Mononuclear cell (primary cell): Measurements from ENCODE around the gene LAMA1. TPM values are rescaled to one million over a fixed set of nuclear protein-coding genes. Genes with fewer than 3 reads are reported as not detected.

Experiments
- H3K27me3 ChIP-seq: 2 replicates; pipeline ENCODE4 v1.6.0; 2011; ENCODE audit warnings: low read length, control low read depth; ENCODE audit not compliant: insufficient read depth
- H3K4me1 ChIP-seq: 2 replicates; pipeline ENCODE4 v1.5.1; 2011; ENCODE audit warnings: mild to moderate bottlenecking, low read length, control low read depth; ENCODE audit not compliant: insufficient read depth
- H3K4me3 ChIP-seq: 2 replicates; pipeline ENCODE4 v1.5.1; 2011; ENCODE audit warnings: mild to moderate bottlenecking, low read length, moderate library complexity
- H3K9me3 ChIP-seq: 2 replicates; pipeline ENCODE4 v1.5.1; 2011; ENCODE audit warnings: low read depth, mild to moderate bottlenecking, control low read depth, low read length
- total RNA-seq: library from RNA; depleted of rRNA; stranded (reverse); fragments of >200 nt; gene quantifications from one replicate; pipeline ENCODE4 v1.2.3, GENCODE V29; 2012

The LAMA1 gene
- total RNA-seq, 1 donor = not detected

GRCh38 chr18:6997808-6998207 lies 119.8 kb downstream of the LAMA1 start:
- Histone ChIP-seq H3K27me3 (no peaks in the 10 kb centered on the region), H3K9me3 (no peaks in the 10 kb centered on the region)

GRCh38 chr18:6994771-6995430 lies 122.7 kb downstream of the LAMA1 start:
- Histone ChIP-seq H3K27me3 (no peaks in the 10 kb centered on the region), H3K4me3 (no peak overlapping the region), H3K4me1 (no peaks in the 10 kb centered on the region), H3K9me3 (no peaks in the 10 kb centered on the region)

More at GRCh38 chr18:6997808-6998207, 119.8 kb downstream of the LAMA1 start:
- no peak overlapping the region for H3K4me3 ChIP-seq
- H3K4me1 ChIP-seq = no peaks in the 10 kb centered on the region

- Histone ChIP-seq H3K4me3 (no peak overlapping the region), H3K4me1 (no peaks in the 10 kb centered on the region), H3K27me3 (no peaks in the 10 kb centered on the region), H3K9me3 (no peaks in the 10 kb centered on the region)
These were observed 123.4 kb downstream of the LAMA1 start for GRCh38 chr18:6994056-6994770.

- Histone ChIP-seq H3K4me3 (no peak overlapping the region), H3K27me3 (no peaks in the 10 kb centered on the region), H3K9me3 (no peaks in the 10 kb centered on the region), H3K4me1 (no peaks in the 10 kb centered on the region)
These were observed 124.8 kb downstream of the LAMA1 start for GRCh38 chr18:6992761-6993160.

- Histone ChIP-seq H3K4me1 (no peaks in the 10 kb centered on the region), H3K9me3 (no peaks in the 10 kb centered on the region), H3K27me3 (no peaks in the 10 kb centered on the region), H3K4me3 (no peak overlapping the region)
These were observed 134.2 kb downstream of the LAMA1 start for GRCh38 chr18:6983366-6983765.

GRCh38 chr18:6982398-6982797 lies 135.2 kb downstream of the LAMA1 start:
- Histone ChIP-seq H3K9me3 (no peaks in the 10 kb centered on the region), H3K4me3 (no peak overlapping the region), H3K27me3 (no peaks in the 10 kb centered on the region), H3K4me1 (no peaks in the 10 kb centered on the region)

- Histone ChIP-seq H3K9me3 (no peaks in the 10 kb centered on the region), H3K4me1 (no peaks in the 10 kb centered on the region), H3K4me3 (no peak overlapping the region), H3K27me3 (no peaks in the 10 kb centered on the region)
These were observed 137.2 kb downstream of the LAMA1 start for GRCh38 chr18:6980363-6980762.

GRCh38 chr18:6979954-6980353 lies 137.6 kb downstream of the LAMA1 start:
- Histone ChIP-seq H3K9me3 (no peaks in the 10 kb centered on the region), H3K4me1 (no peaks in the 10 kb centered on the region), H3K27me3 (no peaks in the 10 kb centered on the region), H3K4me3 (no peak overlapping the region)

- Histone ChIP-seq H3K4me3 (no peak overlapping the region), H3K9me3 (no peaks in the 10 kb centered on the region), H3K27me3 (no peaks in the 10 kb centered on the region), H3K4me1 (no peaks in the 10 kb centered on the region)
These were observed 140.7 kb downstream of the LAMA1 start for GRCh38 chr18:6976935-6977334.

GRCh38 chr18:6975084-6975483 lies 142.5 kb downstream of the LAMA1 start:
- Histone ChIP-seq H3K4me3 (no peak overlapping the region), H3K27me3 (no peaks in the 10 kb centered on the region), H3K9me3 (no peaks in the 10 kb centered on the region), H3K4me1 (no peaks in the 10 kb centered on the region)

- H3K27me3 ChIP-seq = no peaks in the 10 kb centered on the region
- H3K9me3 ChIP-seq = no peaks in the 10 kb centered on the region
- no peak overlapping the region for H3K4me3 ChIP-seq
- H3K4me1 ChIP-seq = no peaks in the 10 kb centered on the region
These were observed 145.6 kb downstream of the LAMA1 start for GRCh38 chr18:6971823-6972478.

GRCh38 chr18:6963452-6964097 lies 154.0 kb downstream of the LAMA1 start:
- Histone ChIP-seq H3K4me3 (no peak overlapping the region), H3K9me3 (no peaks in the 10 kb centered on the region), H3K27me3 (no peaks in the 10 kb centered on the region), H3K4me1 (no peaks in the 10 kb centered on the region)

GRCh38 chr18:6962571-6963451 lies 154.8 kb downstream of the LAMA1 start:
- H3K27me3 ChIP-seq = no peaks in the 10 kb centered on the region
- no peak overlapping the region for H3K4me3 ChIP-seq
- no peaks in the 10 kb centered on the region for H3K4me1 ChIP-seq
- H3K9me3 ChIP-seq = no peaks in the 10 kb centered on the region

GRCh38 chr18:6961331-6961730 lies 156.3 kb downstream of the LAMA1 start:
- no peaks in the 10 kb centered on the region for H3K9me3 ChIP-seq
- H3K4me1 ChIP-seq = no peaks in the 10 kb centered on the region
- no peaks in the 10 kb centered on the region for H3K27me3 ChIP-seq
- no peak overlapping the region for H3K4me3 ChIP-seq
